ENCODE data around the gene SLFN14.
"Not testable (repeated sequence)": the region's sequence is repeated elsewhere in the genome, so short reads cannot be mapped to it uniquely, and the experiment has no call there.

The SLFN14 gene

GRCh38 chr17:35559495-35560210, 966 bp downstream of the SLFN14 start:
- no peak for DNase-seq (ENCODE audit: low read depth)

DNA sequence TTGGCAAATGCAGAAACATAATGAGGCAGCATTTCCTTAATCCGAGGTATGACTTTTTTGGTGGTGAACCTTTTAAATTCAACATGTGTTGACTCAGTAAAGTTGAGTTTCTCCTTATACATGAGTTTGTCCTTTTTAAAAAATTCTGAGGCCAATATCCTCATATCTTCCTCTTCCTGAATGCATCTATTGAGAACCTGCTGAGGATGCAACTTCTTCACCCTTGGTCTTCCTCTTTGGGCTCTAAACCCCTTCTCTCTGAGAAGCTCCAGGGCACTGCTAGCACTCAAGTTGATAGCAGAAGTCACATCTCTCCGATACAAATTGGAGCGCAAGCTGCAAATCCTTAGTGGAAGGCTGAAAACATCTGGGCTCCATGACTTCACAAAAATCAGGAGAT, 3.3 kb downstream of the SLFN14 start:
- DNase-seq (ENCODE audit: low read depth), result no peak

DNA sequence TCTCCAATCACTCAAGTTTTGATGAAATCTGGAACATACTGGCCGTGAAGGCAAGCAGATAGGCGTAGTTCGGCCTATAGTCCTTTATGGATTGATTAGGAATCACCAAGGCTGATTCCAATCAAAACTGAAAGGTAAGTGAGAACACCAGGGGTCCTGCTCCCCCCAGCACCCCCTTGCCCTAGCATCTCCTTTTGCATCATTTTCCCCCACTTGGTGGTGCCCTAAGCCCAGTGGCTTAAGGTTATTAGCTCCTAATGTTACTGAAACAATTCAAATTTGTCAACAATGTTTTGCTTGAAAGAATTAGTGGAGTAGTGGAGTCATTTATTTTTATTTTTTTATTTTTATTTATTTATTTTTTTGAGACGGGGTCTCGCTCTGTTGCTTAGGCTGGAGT, 4.9 kb downstream of the SLFN14 start:
- DNase-seq (ENCODE audit: low read depth), result no peak

GRCh38 chr17:35554668-35555067, 6.0 kb downstream of the SLFN14 start:
- no peak for DNase-seq (ENCODE audit: low read depth)

- no peak for DNase-seq (ENCODE audit: low read depth)
These were observed 7.3 kb downstream of the SLFN14 start for GRCh38 chr17:35553310-35553709.

DNA sequence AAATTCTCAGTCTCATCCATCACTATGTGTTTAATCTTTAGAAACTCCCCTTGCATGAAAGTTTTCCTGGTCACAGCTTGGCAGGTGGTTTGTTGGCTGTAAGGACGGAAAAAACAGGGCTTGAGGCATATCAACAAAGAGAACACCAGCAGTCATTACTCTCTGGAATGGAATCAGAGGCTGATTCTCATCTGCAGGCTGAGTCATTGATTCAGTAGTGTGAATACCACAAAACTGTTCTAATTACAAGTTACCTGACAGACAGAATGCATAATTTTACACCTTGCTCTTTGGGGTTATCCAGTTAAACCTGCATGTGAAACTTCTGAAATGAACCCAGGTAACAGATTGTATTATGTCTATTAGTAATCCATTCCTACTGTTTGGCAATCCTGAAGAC, 11.6 kb downstream of the SLFN14 start:
- DNase-seq (ENCODE audit: low read depth), result no peak

- no peak for DNase-seq (ENCODE audit: low read depth)
These were observed 12.3 kb downstream of the SLFN14 start for GRCh38 chr17:35548208-35548810.

DNA sequence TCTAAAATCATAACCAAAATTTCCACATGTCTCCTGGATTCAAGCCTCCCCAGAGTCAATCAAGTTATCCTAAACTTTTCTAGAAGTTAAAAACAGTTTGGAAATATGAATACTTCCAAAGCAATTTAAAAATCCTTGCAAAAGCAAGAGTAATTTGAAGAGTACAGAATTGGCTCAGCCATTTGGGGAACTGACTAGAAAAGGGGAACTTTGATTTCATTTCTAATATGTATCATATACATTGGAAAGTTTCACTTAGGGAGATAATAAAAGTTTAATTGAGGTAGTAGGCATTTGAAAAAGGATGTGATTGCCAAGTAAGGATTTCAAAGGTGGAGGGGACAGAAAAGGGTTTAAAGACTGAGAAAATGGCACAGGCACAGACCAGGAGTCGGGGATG, 14.1 kb downstream of the SLFN14 start:
- no peak for DNase-seq (ENCODE audit: low read depth)

- no peak for DNase-seq (ENCODE audit: low read depth)
These were observed 15.5 kb downstream of the SLFN14 start for GRCh38 chr17:35545150-35545549.

DNA sequence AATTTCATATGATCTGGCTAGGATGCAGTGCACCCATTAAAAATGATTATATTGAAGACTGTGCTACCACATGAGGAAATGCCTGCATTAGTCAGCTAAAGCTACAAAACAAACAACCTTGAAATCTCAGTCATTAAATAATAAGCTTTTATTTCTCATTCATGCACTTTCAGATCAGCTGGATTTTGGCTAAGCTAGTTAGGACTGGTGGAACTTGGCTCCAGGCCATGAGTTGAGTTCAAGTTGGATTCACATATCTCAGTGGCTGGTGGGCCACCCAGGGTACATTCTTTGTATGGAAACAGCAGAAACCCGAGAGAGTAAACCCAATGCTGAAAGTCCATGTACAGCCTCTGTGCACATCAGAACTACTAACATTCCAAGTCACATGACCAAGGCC, 16.8 kb downstream of the SLFN14 start:
- DNase-seq (ENCODE audit: low read depth), result no peak

DNA sequence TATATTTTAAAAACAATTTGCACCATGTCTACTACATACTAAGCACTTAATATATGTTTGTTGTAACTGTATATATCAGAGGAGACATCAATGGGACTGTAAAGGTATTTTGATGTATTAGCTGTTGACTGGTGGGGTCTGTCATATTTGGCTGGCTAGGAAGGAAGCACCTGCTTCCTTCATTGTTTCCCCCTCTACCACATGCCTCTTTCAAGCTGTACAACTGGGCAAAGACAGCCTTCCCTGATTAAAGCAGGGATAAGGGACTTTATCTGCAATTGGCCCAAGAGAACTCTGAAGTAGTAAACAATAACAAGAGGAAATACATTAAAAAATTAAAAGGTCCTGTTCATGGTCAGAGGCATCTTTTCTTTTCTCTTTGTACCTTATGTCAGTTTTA, 17.6 kb downstream of the SLFN14 start:
- DNase-seq (ENCODE audit: low read depth), result no peak

DNA sequence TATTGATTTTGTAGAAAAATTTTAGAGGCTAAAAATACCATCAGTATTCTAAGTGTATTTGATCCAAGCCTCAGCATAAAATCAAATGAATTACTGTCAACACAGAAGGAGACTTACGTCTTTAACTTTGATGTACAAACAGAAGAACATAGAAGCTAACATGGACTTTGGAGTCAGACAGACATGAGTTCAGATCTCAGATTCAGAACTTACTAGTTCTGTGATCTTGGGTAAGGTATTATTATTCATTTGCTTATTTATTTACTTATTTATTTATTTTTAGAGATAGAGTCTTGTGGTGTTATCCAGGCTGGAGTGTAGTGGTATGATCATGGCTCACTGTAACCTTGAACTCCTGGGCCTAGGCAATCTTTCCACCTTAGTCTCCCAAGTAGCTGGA, 19.2 kb downstream of the SLFN14 start:
- no peak for DNase-seq (ENCODE audit: low read depth)

GRCh38 chr17:35540589-35541404, 19.8 kb downstream of the SLFN14 start:
- DNase-seq (ENCODE audit: low read depth), result no peak

- DNase-seq (ENCODE audit: low read depth), result no peak
These were observed 21.0 kb downstream of the SLFN14 start for GRCh38 chr17:35539659-35540026.

GRCh38 chr17:35537601-35538141, 22.9 kb downstream of the SLFN14 start, which contains the start of gene SLFN12L:
TSS of gene SLFN12L (minus strand) at chr17:35537678. CDS start at chr17:35522364, 15,314 bp downstream.
- no peak for DNase-seq (ENCODE audit: low read depth)

- no peak for DNase-seq (ENCODE audit: low read depth)
These were observed 23.9 kb downstream of the SLFN14 start for GRCh38 chr17:35536664-35537171.

DNA sequence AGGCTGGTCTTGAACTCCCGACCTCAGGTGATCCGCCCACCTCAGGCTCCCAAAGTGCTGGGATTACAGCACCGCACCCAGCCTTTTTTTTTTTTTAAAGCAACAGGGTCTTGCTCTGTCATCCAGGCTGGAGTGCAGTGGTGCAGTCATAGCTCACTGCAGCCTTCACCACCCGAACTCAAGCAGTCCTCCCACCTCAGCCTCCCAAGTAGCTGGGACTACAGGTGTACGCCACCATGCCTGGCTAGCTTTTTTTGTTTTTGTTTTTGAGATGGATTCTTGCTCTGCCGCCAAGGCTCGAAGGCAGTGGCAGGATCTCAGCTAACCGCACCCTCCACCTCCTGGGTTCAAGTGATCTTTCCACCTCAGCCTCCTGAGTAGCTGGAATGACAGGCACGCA, 25.2 kb downstream of the SLFN14 start:
- DNase-seq (ENCODE audit: low read depth), result not testable (repeated sequence)

DNA sequence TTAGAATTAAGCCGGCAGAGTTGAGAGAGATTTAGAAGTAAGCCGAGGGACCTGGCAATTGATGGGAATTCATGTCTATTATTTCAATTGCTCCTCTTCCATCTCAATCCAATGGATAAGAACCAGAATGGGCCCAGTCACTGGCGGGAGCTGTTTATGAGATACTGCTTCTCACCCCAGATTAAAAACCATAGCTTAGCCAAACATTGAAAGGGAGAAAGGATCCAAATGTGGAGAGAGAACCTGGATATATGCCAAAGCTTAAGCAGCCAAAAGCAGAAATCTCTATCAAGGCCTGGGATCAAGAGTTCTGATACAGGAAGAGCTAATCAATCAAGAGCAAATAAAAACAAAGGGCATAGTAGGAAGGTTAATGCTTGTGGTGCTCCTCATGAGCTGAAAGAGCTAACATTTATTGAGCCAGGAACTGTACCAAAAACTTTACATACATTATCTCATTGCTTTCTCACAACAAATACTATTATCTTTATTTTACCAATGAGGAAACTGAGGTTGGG, 26.0 kb downstream of the SLFN14 start:
- no peak for DNase-seq (ENCODE audit: low read depth)

- no peak for DNase-seq (ENCODE audit: low read depth)
These were observed 29.5 kb downstream of the SLFN14 start for GRCh38 chr17:35531160-35531559.

DNA sequence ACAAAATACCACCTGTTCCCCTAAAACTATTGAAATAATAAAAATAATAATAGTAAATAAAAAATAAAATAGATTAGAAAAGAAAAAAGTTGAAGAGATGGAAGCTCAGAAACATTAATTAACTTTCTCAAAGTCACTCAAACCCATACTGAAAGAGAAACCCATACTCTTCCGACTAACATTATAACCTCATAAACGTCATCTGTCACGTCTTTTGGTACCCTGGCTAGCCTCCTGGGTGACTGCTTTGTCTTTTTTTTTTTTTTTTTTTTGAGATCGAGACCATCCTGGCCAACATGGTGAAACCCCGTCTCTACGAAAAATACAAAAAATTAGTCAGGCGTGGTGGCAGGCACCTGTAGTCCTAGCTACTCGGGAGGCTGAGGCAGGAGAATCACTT, 30.8 kb downstream of the SLFN14 start:
- no peak for DNase-seq (ENCODE audit: low read depth)

DNA sequence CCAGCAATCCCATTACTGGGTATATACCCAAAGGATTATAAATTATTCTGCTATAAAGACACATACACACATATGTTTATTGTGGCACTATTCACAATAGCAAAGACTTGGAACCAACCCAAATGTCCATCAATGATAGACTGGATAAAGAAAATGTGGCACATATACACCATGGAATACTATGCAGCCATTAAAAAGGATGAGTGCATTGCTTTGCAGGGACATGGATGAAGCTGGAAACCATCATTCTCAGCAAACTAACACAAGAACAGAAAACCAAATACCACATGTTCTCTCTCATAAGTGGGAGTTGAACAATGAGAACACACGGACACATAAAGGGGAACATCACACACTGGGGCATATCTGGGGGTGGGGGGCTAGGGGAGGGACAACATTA, 31.3 kb downstream of the SLFN14 start:
- not testable (repeated sequence) for DNase-seq (ENCODE audit: low read depth)

DNA sequence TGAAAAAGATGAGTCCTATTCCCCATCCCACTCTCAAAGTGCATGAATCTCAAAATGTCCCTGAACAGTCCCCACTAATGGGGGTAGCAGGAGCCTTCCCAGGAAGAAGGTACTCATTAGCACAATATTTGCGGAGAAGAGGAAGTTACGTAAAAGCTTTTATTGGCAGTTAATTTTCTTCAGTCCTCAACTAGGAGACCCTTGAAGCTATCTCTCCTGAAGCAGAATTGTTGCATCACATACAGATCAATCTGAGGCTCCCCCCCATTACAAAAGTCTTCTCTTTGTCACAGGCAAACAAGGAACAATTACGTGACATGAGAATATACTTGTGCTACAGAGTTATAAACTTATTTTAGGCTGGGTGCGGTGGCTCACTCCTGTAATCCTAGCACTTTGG, 37.3 kb downstream of the SLFN14 start:
- no peak for DNase-seq (ENCODE audit: low read depth)

Data from stimulated activated CD8-positive, alpha-beta memory T cell treated with anti-CD3 and anti-CD28 coated beads, Interleukin-4, amount 100 ng/mL, for 24 hours (primary cell).